K562 (cell line): ENCODE results near the gene PITPNB. TPM values are rescaled to one million over a fixed set of nuclear protein-coding genes. Genes with fewer than 3 reads are reported as not detected.

Experiments
- IRF2 ChIP-seq: sonication (generic); formaldehyde crosslinking; IDR thresholded peaks from 2 replicates; pipeline ENCODE4 v1.8.1; 2022; ENCODE audit warnings: mild to moderate bottlenecking, missing genetic modification reagents
- NRF1 ChIP-seq, 2 experiments: fragments of 450-650 bp; IDR thresholded peaks in 1 of 2; conservative IDR thresholded peaks in 1 of 2; 2 replicates each; pipeline ENCODE4 v1.6.1; 2014; ENCODE audit warnings: mild to moderate bottlenecking in 2 of 2
- POLR2G ChIP-seq: fragments of 200-400 bp; formaldehyde crosslinking; IDR thresholded peaks from 2 replicates; pipeline ENCODE4 v1.6.1; 2017; ENCODE audit warnings: low read depth, mild to moderate bottlenecking, antibody characterized with exemption, low read length, moderate library complexity
- STAT6 ChIP-seq: sonication (generic); formaldehyde crosslinking; IDR thresholded peaks from 2 replicates; pipeline ENCODE4 v1.8.1; 2023; ENCODE audit warnings: mild to moderate bottlenecking, missing genetic modification reagents
- ZNF316 ChIP-seq: fragments of 450-650 bp; IDR thresholded peaks from 2 replicates; pipeline ENCODE4 v1.6.1; 2016
- polyA plus RNA-seq, 8 experiments: library from polyadenylated mRNA; depleted of rRNA in 4 of 8; stranded (reverse) in 5 of 8; unstranded in 3 of 8; fragments of >200 nt; fragmentation: Nextera tagmentation in 2 of 8; fragmentation: Illumina TruSeq in 1 of 8; extraction: Ambion mirVana in 2 of 8; extraction: Trizol in 1 of 8; gene quantifications; 2 replicates each; pipeline versions ENCODE4 v1.2.1 to v1.2.3, GENCODE V29; 2011 to 2014; ENCODE audit warnings: inconsistent platforms in 1 of 8, missing spikeins in 1 of 8
- total RNA-seq, 7 experiments: library from RNA; depleted of rRNA in 6 of 7; stranded (reverse); fragments of >200 nt in 6 of 7; fragmentation: Illumina TruSeq in 2 of 7; extraction: Trizol in 2 of 7; gene quantifications; 2 replicates each; pipeline versions ENCODE4 v1.2.1 to v1.2.3, GENCODE V29; 2011 to 2021; ENCODE audit warnings: low replicate concordance in 1 of 7
- TF ChIP-seq, protein P1 (sequence below): fragments of 450-650 bp; IDR thresholded peaks from 2 replicates; pipeline ENCODE4 v1.6.1; 2016; ENCODE audit warnings: mild to moderate bottlenecking, moderate library complexity
- TF ChIP-seq, protein P2 (sequence below): fragments of 450-650 bp; IDR thresholded peaks from 2 replicates; pipeline ENCODE4 v1.7.1; 2018; ENCODE audit warnings: mild to moderate bottlenecking, low read depth; ENCODE audit not compliant: partially characterized antibody

Gene PITPNB
- total and polyA plus RNA-seq, 9 of the 15 experiments (the other 6 are each of a cell fraction or from before 2014, with no cell fraction given) = 13.1 to 52.4 (median 34.7) TPM

DNA sequence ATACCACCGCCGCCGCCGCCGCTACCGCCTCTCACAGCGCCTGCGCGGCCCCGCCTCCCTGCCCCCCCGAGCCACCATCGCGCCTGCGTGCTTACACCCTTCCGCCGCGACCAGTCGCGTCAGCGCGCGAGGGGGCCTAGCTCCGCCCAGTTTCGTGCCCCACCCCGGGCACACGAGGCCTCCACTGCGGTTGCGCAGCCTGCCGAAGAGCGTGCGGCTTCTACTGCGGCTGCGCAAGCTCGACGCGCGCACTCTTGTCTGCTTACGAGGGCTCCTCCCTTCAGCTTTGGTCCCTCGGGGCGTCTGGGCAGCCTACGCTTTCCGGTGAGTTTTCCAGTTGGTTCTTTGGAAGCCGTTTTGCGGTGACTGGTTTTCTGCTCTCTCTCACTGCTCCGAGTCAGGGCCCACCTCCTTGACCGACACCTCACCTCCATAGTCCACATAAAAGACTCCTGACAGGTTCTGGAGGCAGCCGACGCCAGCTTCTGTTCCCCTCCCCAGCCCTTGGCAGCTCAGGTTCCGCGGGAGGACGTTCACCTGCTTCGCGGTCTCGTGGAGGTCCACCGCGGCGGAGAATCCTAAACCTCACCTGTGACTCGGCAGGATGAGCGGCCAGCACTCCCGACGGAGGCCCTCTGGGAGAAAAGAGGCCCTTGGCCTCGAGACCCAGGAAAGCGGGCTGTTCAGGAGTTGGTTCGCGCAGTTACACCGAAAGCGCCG lies at the start of gene PITPNB (continued):
- TF ChIP-seq, protein P1, sequence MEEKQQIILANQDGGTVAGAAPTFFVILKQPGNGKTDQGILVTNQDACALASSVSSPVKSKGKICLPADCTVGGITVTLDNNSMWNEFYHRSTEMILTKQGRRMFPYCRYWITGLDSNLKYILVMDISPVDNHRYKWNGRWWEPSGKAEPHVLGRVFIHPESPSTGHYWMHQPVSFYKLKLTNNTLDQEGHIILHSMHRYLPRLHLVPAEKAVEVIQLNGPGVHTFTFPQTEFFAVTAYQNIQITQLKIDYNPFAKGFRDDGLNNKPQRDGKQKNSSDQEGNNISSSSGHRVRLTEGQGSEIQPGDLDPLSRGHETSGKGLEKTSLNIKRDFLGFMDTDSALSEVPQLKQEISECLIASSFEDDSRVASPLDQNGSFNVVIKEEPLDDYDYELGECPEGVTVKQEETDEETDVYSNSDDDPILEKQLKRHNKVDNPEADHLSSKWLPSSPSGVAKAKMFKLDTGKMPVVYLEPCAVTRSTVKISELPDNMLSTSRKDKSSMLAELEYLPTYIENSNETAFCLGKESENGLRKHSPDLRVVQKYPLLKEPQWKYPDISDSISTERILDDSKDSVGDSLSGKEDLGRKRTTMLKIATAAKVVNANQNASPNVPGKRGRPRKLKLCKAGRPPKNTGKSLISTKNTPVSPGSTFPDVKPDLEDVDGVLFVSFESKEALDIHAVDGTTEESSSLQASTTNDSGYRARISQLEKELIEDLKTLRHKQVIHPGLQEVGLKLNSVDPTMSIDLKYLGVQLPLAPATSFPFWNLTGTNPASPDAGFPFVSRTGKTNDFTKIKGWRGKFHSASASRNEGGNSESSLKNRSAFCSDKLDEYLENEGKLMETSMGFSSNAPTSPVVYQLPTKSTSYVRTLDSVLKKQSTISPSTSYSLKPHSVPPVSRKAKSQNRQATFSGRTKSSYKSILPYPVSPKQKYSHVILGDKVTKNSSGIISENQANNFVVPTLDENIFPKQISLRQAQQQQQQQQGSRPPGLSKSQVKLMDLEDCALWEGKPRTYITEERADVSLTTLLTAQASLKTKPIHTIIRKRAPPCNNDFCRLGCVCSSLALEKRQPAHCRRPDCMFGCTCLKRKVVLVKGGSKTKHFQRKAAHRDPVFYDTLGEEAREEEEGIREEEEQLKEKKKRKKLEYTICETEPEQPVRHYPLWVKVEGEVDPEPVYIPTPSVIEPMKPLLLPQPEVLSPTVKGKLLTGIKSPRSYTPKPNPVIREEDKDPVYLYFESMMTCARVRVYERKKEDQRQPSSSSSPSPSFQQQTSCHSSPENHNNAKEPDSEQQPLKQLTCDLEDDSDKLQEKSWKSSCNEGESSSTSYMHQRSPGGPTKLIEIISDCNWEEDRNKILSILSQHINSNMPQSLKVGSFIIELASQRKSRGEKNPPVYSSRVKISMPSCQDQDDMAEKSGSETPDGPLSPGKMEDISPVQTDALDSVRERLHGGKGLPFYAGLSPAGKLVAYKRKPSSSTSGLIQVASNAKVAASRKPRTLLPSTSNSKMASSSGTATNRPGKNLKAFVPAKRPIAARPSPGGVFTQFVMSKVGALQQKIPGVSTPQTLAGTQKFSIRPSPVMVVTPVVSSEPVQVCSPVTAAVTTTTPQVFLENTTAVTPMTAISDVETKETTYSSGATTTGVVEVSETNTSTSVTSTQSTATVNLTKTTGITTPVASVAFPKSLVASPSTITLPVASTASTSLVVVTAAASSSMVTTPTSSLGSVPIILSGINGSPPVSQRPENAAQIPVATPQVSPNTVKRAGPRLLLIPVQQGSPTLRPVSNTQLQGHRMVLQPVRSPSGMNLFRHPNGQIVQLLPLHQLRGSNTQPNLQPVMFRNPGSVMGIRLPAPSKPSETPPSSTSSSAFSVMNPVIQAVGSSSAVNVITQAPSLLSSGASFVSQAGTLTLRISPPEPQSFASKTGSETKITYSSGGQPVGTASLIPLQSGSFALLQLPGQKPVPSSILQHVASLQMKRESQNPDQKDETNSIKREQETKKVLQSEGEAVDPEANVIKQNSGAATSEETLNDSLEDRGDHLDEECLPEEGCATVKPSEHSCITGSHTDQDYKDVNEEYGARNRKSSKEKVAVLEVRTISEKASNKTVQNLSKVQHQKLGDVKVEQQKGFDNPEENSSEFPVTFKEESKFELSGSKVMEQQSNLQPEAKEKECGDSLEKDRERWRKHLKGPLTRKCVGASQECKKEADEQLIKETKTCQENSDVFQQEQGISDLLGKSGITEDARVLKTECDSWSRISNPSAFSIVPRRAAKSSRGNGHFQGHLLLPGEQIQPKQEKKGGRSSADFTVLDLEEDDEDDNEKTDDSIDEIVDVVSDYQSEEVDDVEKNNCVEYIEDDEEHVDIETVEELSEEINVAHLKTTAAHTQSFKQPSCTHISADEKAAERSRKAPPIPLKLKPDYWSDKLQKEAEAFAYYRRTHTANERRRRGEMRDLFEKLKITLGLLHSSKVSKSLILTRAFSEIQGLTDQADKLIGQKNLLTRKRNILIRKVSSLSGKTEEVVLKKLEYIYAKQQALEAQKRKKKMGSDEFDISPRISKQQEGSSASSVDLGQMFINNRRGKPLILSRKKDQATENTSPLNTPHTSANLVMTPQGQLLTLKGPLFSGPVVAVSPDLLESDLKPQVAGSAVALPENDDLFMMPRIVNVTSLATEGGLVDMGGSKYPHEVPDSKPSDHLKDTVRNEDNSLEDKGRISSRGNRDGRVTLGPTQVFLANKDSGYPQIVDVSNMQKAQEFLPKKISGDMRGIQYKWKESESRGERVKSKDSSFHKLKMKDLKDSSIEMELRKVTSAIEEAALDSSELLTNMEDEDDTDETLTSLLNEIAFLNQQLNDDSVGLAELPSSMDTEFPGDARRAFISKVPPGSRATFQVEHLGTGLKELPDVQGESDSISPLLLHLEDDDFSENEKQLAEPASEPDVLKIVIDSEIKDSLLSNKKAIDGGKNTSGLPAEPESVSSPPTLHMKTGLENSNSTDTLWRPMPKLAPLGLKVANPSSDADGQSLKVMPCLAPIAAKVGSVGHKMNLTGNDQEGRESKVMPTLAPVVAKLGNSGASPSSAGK = peak; percentile 34; the same call in 1 of the 2 replicates
- no peak for TF ChIP-seq STAT6 (CRISPR knock-in tag)
- TF ChIP-seq, protein P2, sequence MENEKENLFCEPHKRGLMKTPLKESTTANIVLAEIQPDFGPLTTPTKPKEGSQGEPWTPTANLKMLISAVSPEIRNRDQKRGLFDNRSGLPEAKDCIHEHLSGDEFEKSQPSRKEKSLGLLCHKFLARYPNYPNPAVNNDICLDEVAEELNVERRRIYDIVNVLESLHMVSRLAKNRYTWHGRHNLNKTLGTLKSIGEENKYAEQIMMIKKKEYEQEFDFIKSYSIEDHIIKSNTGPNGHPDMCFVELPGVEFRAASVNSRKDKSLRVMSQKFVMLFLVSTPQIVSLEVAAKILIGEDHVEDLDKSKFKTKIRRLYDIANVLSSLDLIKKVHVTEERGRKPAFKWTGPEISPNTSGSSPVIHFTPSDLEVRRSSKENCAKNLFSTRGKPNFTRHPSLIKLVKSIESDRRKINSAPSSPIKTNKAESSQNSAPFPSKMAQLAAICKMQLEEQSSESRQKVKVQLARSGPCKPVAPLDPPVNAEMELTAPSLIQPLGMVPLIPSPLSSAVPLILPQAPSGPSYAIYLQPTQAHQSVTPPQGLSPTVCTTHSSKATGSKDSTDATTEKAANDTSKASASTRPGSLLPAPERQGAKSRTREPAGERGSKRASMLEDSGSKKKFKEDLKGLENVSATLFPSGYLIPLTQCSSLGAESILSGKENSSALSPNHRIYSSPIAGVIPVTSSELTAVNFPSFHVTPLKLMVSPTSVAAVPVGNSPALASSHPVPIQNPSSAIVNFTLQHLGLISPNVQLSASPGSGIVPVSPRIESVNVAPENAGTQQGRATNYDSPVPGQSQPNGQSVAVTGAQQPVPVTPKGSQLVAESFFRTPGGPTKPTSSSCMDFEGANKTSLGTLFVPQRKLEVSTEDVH = no peak
- TF ChIP-seq ZNF316 = no peak
- peak; percentile 100 for TF ChIP-seq NRF1 (conservative IDR thresholded peaks at IDR 0.05 in 1 of 2, IDR thresholded peaks at IDR 0.05 in 1 of 2)
- TF ChIP-seq IRF2 (CRISPR knock-in tag) = no peak
- TF ChIP-seq POLR2G = peak; percentile 77
